Vagina (tissue), 2 donors: ENCODE data around the gene UPK3BL1.
"Not testable (repeated sequence)": the region's sequence is repeated elsewhere in the genome, so short reads cannot be mapped to it uniquely, and the experiment has no call there.

Experiments
- CTCF ChIP-seq, 3 experiments: fragments of 450-650 bp in 2 of 3; fragments of 200-600 bp in 1 of 3; sonication (generic) in 1 of 3; IDR thresholded peaks; one replicate each; pipeline ENCODE4 v1.5.1; 2017 to 2019; ENCODE audit warnings: antibody characterized with exemption in 3 of 3, mild to moderate bottlenecking in 2 of 3, moderate library complexity in 2 of 3
- POLR2A ChIP-seq, 2 donors: fragments of 450-650 bp; IDR thresholded peaks; one replicate each; pipeline ENCODE4 v1.6.1; 2017; ENCODE audit warnings: antibody characterized with exemption in 2 of 2, mild to moderate bottlenecking in 2 of 2, moderate library complexity in 2 of 2
- POLR2AphosphoS5 ChIP-seq, 2 donors: sonication (generic); formaldehyde crosslinking; IDR thresholded peaks; one replicate each; pipeline ENCODE4 v1.9.0; 2017; ENCODE audit warnings: antibody characterized with exemption in 2 of 2, mild to moderate bottlenecking in 2 of 2, low read depth in 1 of 2; ENCODE audit not compliant: insufficient read depth in 1 of 2

- not testable (repeated sequence) for TF ChIP-seq CTCF (IDR thresholded peaks at IDR 0.05); POLR2A (IDR thresholded peaks at IDR 0.05); POLR2AphosphoS5 (IDR thresholded peaks at IDR 0.05; ENCODE audit: insufficient read depth in 1 of 2, low read depth in 1 of 2)
Measured at GRCh38 chr7:102664765-102665164, 22.2 kb upstream of the UPK3BL1 start.
